ENCODE data around the gene FAM186B.

Gene FAM186B

GRCh38 chr12:49565406-49566265 lies 39.8 kb downstream of the FAM186B start:
- DNase-seq: no peak

GRCh38 chr12:49564686-49565405 lies 40.6 kb downstream of the FAM186B start:
- no peak for DNase-seq

GRCh38 chr12:49563951-49564685 lies 41.3 kb downstream of the FAM186B start:
- DNase-seq: no peak

- no peak for DNase-seq
These were observed 42.6 kb downstream of the FAM186B start for GRCh38 chr12:49562831-49563230.

- no peak for DNase-seq
These were observed 43.2 kb downstream of the FAM186B start for GRCh38 chr12:49562233-49562632.

- no peak for DNase-seq
These were observed 44.7 kb downstream of the FAM186B start for GRCh38 chr12:49560695-49561094.

GRCh38 chr12:49559011-49559675 lies 46.3 kb downstream of the FAM186B start:
- no peak for DNase-seq

GRCh38 chr12:49558526-49558925 lies 46.9 kb downstream of the FAM186B start:
- DNase-seq: no peak

- DNase-seq: no peak
These were observed 47.6 kb downstream of the FAM186B start for GRCh38 chr12:49557917-49558215.

- no peak for DNase-seq
These were observed 48.1 kb downstream of the FAM186B start for GRCh38 chr12:49557187-49557916.

GRCh38 chr12:49556391-49557186 lies 48.9 kb downstream of the FAM186B start:
- no peak for DNase-seq

GRCh38 chr12:49555631-49556390 lies 49.6 kb downstream of the FAM186B start:
- DNase-seq: no peak

- DNase-seq: no peak
These were observed 51.2 kb downstream of the FAM186B start for GRCh38 chr12:49554266-49554665.

- no peak for DNase-seq
These were observed 51.8 kb downstream of the FAM186B start for GRCh38 chr12:49553512-49554088.

GRCh38 chr12:49552899-49553298 lies 52.5 kb downstream of the FAM186B start:
- no peak for DNase-seq

- no peak for DNase-seq
These were observed 53.0 kb downstream of the FAM186B start for GRCh38 chr12:49552425-49552824.

- no peak for DNase-seq
These were observed 53.4 kb downstream of the FAM186B start for GRCh38 chr12:49552014-49552413.

GRCh38 chr12:49550693-49551252 lies 54.7 kb downstream of the FAM186B start:
- DNase-seq: no peak

GRCh38 chr12:49549735-49550692 lies 55.4 kb downstream of the FAM186B start:
- DNase-seq: no peak
